A172 (cell line): ENCODE data around the gene CDK4. TPM values are rescaled to one million over a fixed set of nuclear protein-coding genes. Genes with fewer than 3 reads are reported as not detected.
A peak's percentile ranks its signal among the peaks of the same experiment; 100 is the strongest.

Experiments used
- DNase-seq: peaks from one replicate; pipeline ENCODE4 v3.0.0-alpha.2; 2015; ENCODE audit warnings: low spot score
- total RNA-seq: library from RNA; depleted of rRNA; stranded (reverse); fragments of >200 nt; shearing (Covaris generic); gene quantifications from 2 replicates; pipeline ENCODE4 v1.2.3, GENCODE V29; 2014

Gene CDK4
- total RNA-seq, 1 experiment from 2014 or later = 300 TPM

GRCh38 chr12:57756406-57757341, 4.6 kb upstream of the CDK4 start:
- DNase-seq = no peak

GRCh38 chr12:57755454-57756372, 3.6 kb upstream of the CDK4 start:
- DNase-seq = no peak

- DNase-seq = no peak
These were observed 3.0 kb upstream of the CDK4 start for GRCh38 chr12:57755194-57755453.

- peak; percentile 54 for DNase-seq
These were observed 2.5 kb upstream of the CDK4 start, which contains the start of gene MARCHF9 for GRCh38 chr12:57754411-57755193. TSS of gene MARCHF9 (plus strand) at chr12:57755103. CDS start at chr12:57755529, 426 bp downstream.

- no peak for DNase-seq
These were observed 1.7 kb upstream of the CDK4 start for GRCh38 chr12:57753756-57754337.

GRCh38 chr12:57752668-57753000, 524 bp upstream of the CDK4 start:
- DNase-seq = no peak

- DNase-seq = no peak
These were observed 700 bp downstream of the CDK4 start for GRCh38 chr12:57751432-57751787.

- no peak for DNase-seq
These were observed 1.3 kb downstream of the CDK4 start for GRCh38 chr12:57750561-57751431.

- DNase-seq = no peak
These were observed 3.0 kb downstream of the CDK4 start for GRCh38 chr12:57749061-57749460.

GRCh38 chr12:57746025-57746424, 6.1 kb downstream of the CDK4 start:
- no peak for DNase-seq

- no peak for DNase-seq
These were observed 6.6 kb downstream of the CDK4 start for GRCh38 chr12:57745485-57745881.

- DNase-seq = peak; percentile 97
These were observed 7.2 kb downstream of the CDK4 start, which contains the start of gene TSPAN31 for GRCh38 chr12:57744777-57745484. TSS of gene TSPAN31 (plus strand) at chr12:57745039. CDS start at chr12:57745155, 116 bp downstream.

GRCh38 chr12:57744194-57744776, 7.8 kb downstream of the CDK4 start:
- no peak for DNase-seq

- no peak for DNase-seq
These were observed 8.3 kb downstream of the CDK4 start for GRCh38 chr12:57743769-57744168.

GRCh38 chr12:57741844-57742738, 10.0 kb downstream of the CDK4 start:
- no peak for DNase-seq

- DNase-seq = no peak
These were observed 10.7 kb downstream of the CDK4 start for GRCh38 chr12:57741413-57741789.

GRCh38 chr12:57740656-57741412, 11.3 kb downstream of the CDK4 start:
- no peak for DNase-seq
